ENCODE results near the gene SCG3. TPM values are rescaled to one million over a fixed set of nuclear protein-coding genes. Genes with fewer than 3 reads are reported as not detected.

Gene SCG3
- total and polyA plus RNA-seq, 2 of the 4 experiments (the other 2 are of a cell fraction), result 0.02 TPM; not detected in 1

- no CpG with 5 or more reads among the region's 2 CpGs for WGBS, 2 experiments (ENCODE audit: extremely low coverage in 2 of 2, insufficient read length in 1 of 2)
- CTCF ChIA-PET, result interaction anchor here (1.3 kb wide), 1 partner anchor 115 kb away, joined by 7 read pairs; no protein-coding TSS in a partner anchor
Measured at GRCh38 chr15:51661072-51661471, 20.2 kb upstream of the SCG3 start.

More at GRCh38 chr15:51661072-51661471, 20.2 kb upstream of the SCG3 start:
- no peak overlapping the region for H4K8ac ChIP-seq (ENCODE audit: low read depth in 2 of 2, low read length in 2 of 2)
- H3K4me1 ChIP-seq (ENCODE audit: control insufficient read depth, insufficient read depth, low read length), result no peaks in the 10 kb centered on the region
- H2AK5ac ChIP-seq (ENCODE audit: low read depth, low read length), result no peak overlapping the region
- H3K27me3 ChIP-seq (ENCODE audit: control insufficient read depth, insufficient read depth, low read length), result peaks cover 2% of the 10 kb centered on the region; the same call in 1 of the 2 replicates
- H3K27ac ChIP-seq (ENCODE audit: insufficient read depth, low read length), result no peak overlapping the region
- POLR2A ChIA-PET (ENCODE audit: unreplicated experiment), result no interaction called here
- no peak overlapping the region for H4K5ac ChIP-seq (ENCODE audit: low read depth, low read length)
- no peak for TF ChIP-seq ELK1 (IDR thresholded peaks at IDR 0.05; ENCODE audit: borderline replicate concordance, low read depth, low read length)
- TF ChIP-seq CHD1 (IDR thresholded peaks at IDR 0.05; ENCODE audit: low read depth, low read length), result no peak
- no peak for TF ChIP-seq SMC3 (IDR thresholded peaks at IDR 0.05; ENCODE audit: low read depth, low read length)
- no peak for TF ChIP-seq USF2 (IDR thresholded peaks at IDR 0.05; ENCODE audit: low read depth, low read length)
- TF ChIP-seq RCOR1 (IDR thresholded peaks at IDR 0.05; ENCODE audit: insufficient replicate concordance, low read length), result no peak
- no peak for TF ChIP-seq BHLHE40 (IDR thresholded peaks at IDR 0.05; ENCODE audit: low read depth, low read length)
- TF ChIP-seq CTCF (conservative IDR thresholded peaks at IDR 0.05; ENCODE audit: low read depth, low read length), result no peak
- TF ChIP-seq RAD21 (IDR thresholded peaks at IDR 0.05; ENCODE audit: low read length), result no peak
- no peak for TF ChIP-seq RFX5 (IDR thresholded peaks at IDR 0.05; ENCODE audit: low read depth, low read length)
- TF ChIP-seq POLR2A (IDR thresholded peaks at IDR 0.05; ENCODE audit: low read depth, low read length), result no peak
- no peak for TF ChIP-seq MXI1 (IDR thresholded peaks at IDR 0.05; ENCODE audit: borderline replicate concordance, low read depth, low read length)
- TF ChIP-seq MAFK (IDR thresholded peaks at IDR 0.05; ENCODE audit: low read depth, low read length), result no peak
- TF ChIP-seq FOS (IDR thresholded peaks at IDR 0.05; ENCODE audit: low read depth, low read length), result no peak
- TF ChIP-seq NFE2L2 (IDR thresholded peaks at IDR 0.05; ENCODE audit: low read depth, low read length), result no peak
- no peak for TF ChIP-seq MAZ (IDR thresholded peaks at IDR 0.05; ENCODE audit: borderline replicate concordance, low read depth, low read length)
- no peak for TF ChIP-seq CEBPB (IDR thresholded peaks at IDR 0.05; ENCODE audit: low read depth, low read length)
- no peak overlapping the region for H2BK5ac ChIP-seq (ENCODE audit: low read depth, low read length, poor library complexity, severe bottlenecking)
- no peak overlapping the region for H2AK9ac ChIP-seq (replicated peaks; ENCODE audit: low read depth, low read length, poor library complexity)
- no peak overlapping the region for H3K4ac ChIP-seq (ENCODE audit: low read depth, low read length)
- no peak overlapping the region for H3K4me3 ChIP-seq (ENCODE audit: insufficient read depth, low read depth, low read length)
- H3K79me1 ChIP-seq (ENCODE audit: low read depth in 1 of 2, low read length in 2 of 2), result no peaks in the 10 kb centered on the region
- H4K91ac ChIP-seq (ENCODE audit: insufficient read depth, low read depth, low read length), result no peak overlapping the region
- ATAC-seq (ENCODE audit: low read depth) (no peak), DNase-seq (no peak)
- no peak overlapping the region for H2BK120ac ChIP-seq (ENCODE audit: low read depth, low read length)
- intact Hi-C loops (cut with micrococcal nuclease) (no loop called here), in situ Hi-C loops (cut with MboI; ENCODE audit: low sequenced_read_pairs) (no loop called here), dilution Hi-C loops (cut with HindIII; ENCODE audit: low sequenced_read_pairs, unreplicated experiment) (no loop called here)
- no peak overlapping the region for H2BK20ac ChIP-seq (ENCODE audit: low read depth, low read length)
- H3K36me3 ChIP-seq (ENCODE audit: control insufficient read depth, insufficient read depth, low read length), result no peaks in the 10 kb centered on the region
- BruUV-seq (replicated peaks), result no TSS peak
- no peaks in the 10 kb centered on the region for H4K20me1 ChIP-seq (ENCODE audit: insufficient read depth, low read length)
- no peak overlapping the region for H3K9ac ChIP-seq (ENCODE audit: low read depth, low read length)
- H3K9me1 ChIP-seq (ENCODE audit: insufficient read depth, low read length), result no peaks in the 10 kb centered on the region
- no peak overlapping the region for H3K4me2 ChIP-seq (ENCODE audit: low read depth, low read length)
- H3K14ac ChIP-seq (replicated peaks; ENCODE audit: low read depth, low read length), result no peak overlapping the region
- H2BK15ac ChIP-seq (ENCODE audit: low read depth, low read length), result no peak overlapping the region
- no peak overlapping the region for H3K18ac ChIP-seq (ENCODE audit: low read depth, low read length)
- no peak overlapping the region for H3K23ac ChIP-seq (ENCODE audit: low read depth, low read length)
- no peak overlapping the region for H2AFZ ChIP-seq (replicated peaks; ENCODE audit: low read length, poor library complexity)
- H3K9me3 ChIP-seq (ENCODE audit: control insufficient read depth, insufficient read depth, low read length), result no peaks in the 10 kb centered on the region
- no peak overlapping the region for H3K56ac ChIP-seq (ENCODE audit: extremely low read depth, insufficient read depth, low read length)
